ENCODE measurements around the gene ATP5MG.
A peak's percentile ranks its signal among the peaks of the same experiment; 100 is the strongest.
"Not testable (repeated sequence)": the region's sequence is repeated elsewhere in the genome, so short reads cannot be mapped to it uniquely, and the experiment has no call there.

ATP5MG gene

GRCh38 chr11:118410055-118410745 lies 8.8 kb downstream of the ATP5MG start:
- no peak for DNase-seq

GRCh38 chr11:118411530-118411929 lies 10.1 kb downstream of the ATP5MG start:
- DNase-seq, result no peak

- no peak for DNase-seq
Observed at GRCh38 chr11:118412921-118413320, 11.5 kb downstream of the ATP5MG start.

GRCh38 chr11:118415062-118415738 lies 13.8 kb downstream of the ATP5MG start:
- no peak for DNase-seq

GRCh38 chr11:118415739-118416068 lies 14.3 kb downstream of the ATP5MG start:
- DNase-seq, result no peak

GRCh38 chr11:118416900-118417299 lies 15.5 kb downstream of the ATP5MG start:
- DNase-seq, result not testable (repeated sequence)

- DNase-seq, result no peak
Observed at GRCh38 chr11:118417801-118418200, 16.4 kb downstream of the ATP5MG start.

- no peak for DNase-seq
Observed at GRCh38 chr11:118418766-118419165, 17.4 kb downstream of the ATP5MG start.

GRCh38 chr11:118427707-118428106 lies 26.3 kb downstream of the ATP5MG start:
- DNase-seq, result no peak

- no peak for DNase-seq
Observed at GRCh38 chr11:118430956-118431355, 29.6 kb downstream of the ATP5MG start.

GRCh38 chr11:118434123-118434552 lies 32.7 kb downstream of the ATP5MG start:
- DNase-seq, result no peak

- DNase-seq, result peak; percentile 44
Observed at GRCh38 chr11:118434553-118435289, 33.3 kb downstream of the ATP5MG start.

- peak; percentile 49 for DNase-seq
Observed at GRCh38 chr11:118435290-118435892, 34.0 kb downstream of the ATP5MG start.

- peak; percentile 94 for DNase-seq
Observed at GRCh38 chr11:118435893-118436624, 34.7 kb downstream of the ATP5MG start, which contains the start of gene KMT2A. KMT2A (plus strand) TSS chr11:118436492; CDS start chr11:118436513, 21 bp downstream.

GRCh38 chr11:118436639-118437207 lies 35.3 kb downstream of the ATP5MG start:
- DNase-seq, result peak; percentile 51

GRCh38 chr11:118437208-118438125 lies 36.1 kb downstream of the ATP5MG start:
- DNase-seq, result peak; percentile 45

GRCh38 chr11:118438314-118438931 lies 37.0 kb downstream of the ATP5MG start:
- peak; percentile 35 for DNase-seq

GRCh38 chr11:118439646-118440045 lies 38.2 kb downstream of the ATP5MG start:
- DNase-seq, result no peak

- no peak for DNase-seq
Observed at GRCh38 chr11:118441770-118442275, 40.4 kb downstream of the ATP5MG start.

- no peak for DNase-seq
Observed at GRCh38 chr11:118442301-118442700, 40.9 kb downstream of the ATP5MG start.
